Naive B cell (primary cell): ENCODE results near the gene NEURL1. TPM values are rescaled to one million over a fixed set of nuclear protein-coding genes. Genes with fewer than 3 reads are reported as not detected.

Source experiments
- ATAC-seq, 2 donors: fragments of 150-1000 bp; cut with Tn5 transposase; 2 replicates each; pipeline ENCODE4 v1.10.0; 2021; ENCODE audit warnings: low read depth in 2 of 2, mild to moderate bottlenecking in 2 of 2, moderate library complexity in 2 of 2
- DNase-seq: peaks from one replicate; pipeline ENCODE4 v3.0.0; 2022
- H3K27ac Mint-ChIP-seq, 6 donors: one replicate each; pipeline ENCODE4 v1.8.0; 2020 to 2022; ENCODE audit warnings: mild to moderate bottlenecking in 6 of 6, mixed read lengths in 6 of 6, moderate library complexity in 5 of 6, inconsistent platforms in 2 of 6
- H3K27me3 Mint-ChIP-seq, 3 donors: one replicate each; pipeline ENCODE4 v1.8.0; 2021 to 2022; ENCODE audit warnings: mixed read lengths in 3 of 3, mild to moderate bottlenecking in 1 of 3
- H3K36me3 Mint-ChIP-seq, 2 donors: one replicate each; pipeline ENCODE4 v1.8.0; 2020 to 2022; ENCODE audit warnings: mixed read lengths in 2 of 2, inconsistent platforms in 1 of 2, mild to moderate bottlenecking in 1 of 2
- H3K4me1 Mint-ChIP-seq, 3 donors: one replicate each; pipeline ENCODE4 v1.8.0; 2020 to 2022; ENCODE audit warnings: mixed read lengths in 3 of 3, inconsistent platforms in 1 of 3, mild to moderate bottlenecking in 1 of 3, moderate library complexity in 1 of 3
- H3K4me3 Mint-ChIP-seq, 8 donors: one replicate each; pipeline ENCODE4 v1.8.0; 2020 to 2022; ENCODE audit warnings: mild to moderate bottlenecking in 8 of 8, mixed read lengths in 8 of 8, moderate library complexity in 8 of 8, inconsistent platforms in 2 of 8
- H3K9me3 Mint-ChIP-seq, 7 donors: one replicate each; pipeline ENCODE4 v1.8.0; 2020 to 2022; ENCODE audit warnings: mixed read lengths in 7 of 7, mild to moderate bottlenecking in 5 of 7, inconsistent platforms in 2 of 7, moderate library complexity in 1 of 7
- polyA plus RNA-seq, 6 donors: library from polyadenylated mRNA; unstranded; fragments of 300-500 nt; fragmentation: Illumina TruSeq; gene quantifications; one replicate each; pipeline ENCODE4 v1.2.3, GENCODE V29; 2021; ENCODE audit warnings: low read depth in 6 of 6

NEURL1 gene
- polyA plus RNA-seq, 6 donors from 2014 or later = 0.21 to 0.83 (median 0.33) TPM

DNA sequence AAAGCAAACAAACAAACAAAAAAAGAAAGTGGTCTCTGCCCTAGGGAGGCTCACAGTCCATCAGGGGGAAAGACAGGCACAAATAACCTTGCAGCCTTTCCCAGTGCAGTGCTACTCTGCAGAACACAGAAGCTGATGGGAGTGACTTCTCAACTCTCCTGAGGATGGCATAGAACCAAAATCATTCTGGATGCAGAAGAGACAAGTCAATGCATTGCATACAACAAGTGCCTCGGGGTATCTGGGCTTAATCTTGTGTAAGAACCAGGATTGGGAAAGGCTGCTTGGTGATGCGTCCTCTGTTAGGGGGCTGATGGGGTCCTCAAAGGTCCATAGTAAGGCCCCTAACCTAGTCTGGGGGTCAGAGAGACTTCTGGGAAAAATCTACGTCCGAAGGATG lies 68.9 kb downstream of the NEURL1 start:
- peaks cover 0 to 6% (median 3%) of the 10 kb centered on the region in 7 donors for H3K9me3 Mint-ChIP-seq
- no peak overlapping the region for H3K4me3 Mint-ChIP-seq
- no peak overlapping the region for H3K27ac Mint-ChIP-seq
- peaks cover 12 to 27% (median 25%) of the 10 kb centered on the region in 3 donors for H3K27me3 Mint-ChIP-seq
- no peaks in the 10 kb centered on the region for H3K36me3 Mint-ChIP-seq
- no peak for DNase-seq
- ATAC-seq = no peak
- H3K4me1 Mint-ChIP-seq = peaks cover 0 to 4% (median 0%) of the 10 kb centered on the region in 3 donors

DNA sequence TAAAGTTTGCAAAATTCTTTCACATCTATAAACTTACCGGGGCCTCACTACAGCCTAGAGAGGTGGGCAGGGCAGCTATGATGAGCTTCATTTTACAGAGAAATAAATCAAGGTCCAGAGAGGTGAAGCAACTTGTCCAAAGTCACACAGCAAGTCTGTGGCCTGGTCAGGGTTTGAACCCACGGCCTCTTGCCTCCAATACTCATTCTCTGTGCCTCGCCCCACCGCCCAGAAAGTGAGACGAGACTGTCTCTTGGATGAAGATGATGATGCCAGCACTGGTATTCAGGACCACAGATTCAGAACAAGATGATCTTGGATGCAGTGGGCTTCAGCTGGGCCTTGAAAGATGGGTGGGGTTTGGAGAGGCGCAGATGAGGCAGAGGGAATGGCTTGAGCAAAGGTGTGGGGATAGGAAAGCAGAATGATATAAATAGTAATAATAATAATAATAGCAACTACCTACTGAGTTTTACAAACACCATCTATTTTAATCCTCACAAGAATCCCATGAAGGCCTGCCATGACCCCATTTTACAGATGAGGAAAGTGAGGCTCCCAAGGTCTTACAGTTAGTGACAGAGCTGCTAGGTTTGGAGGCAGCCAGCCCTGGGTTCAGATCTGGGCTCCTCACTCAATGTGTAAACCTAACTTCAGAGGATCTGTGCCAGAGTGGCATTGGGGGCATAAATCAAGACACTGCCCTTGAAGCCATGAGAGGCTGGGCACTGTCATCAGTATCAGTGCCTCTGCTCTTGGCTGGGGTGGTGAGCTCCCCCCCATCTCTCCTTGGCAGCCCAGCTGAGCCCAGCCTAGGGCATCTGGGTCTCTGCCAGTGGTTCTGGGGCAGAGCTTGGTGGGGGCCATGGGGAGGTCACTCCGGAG lies 70.0 kb downstream of the NEURL1 start:
- Mint-ChIP-seq H3K4me1 (no peaks in the 10 kb centered on the region), H3K27ac (no peak overlapping the region), H3K36me3 (no peaks in the 10 kb centered on the region), H3K27me3 (peaks cover 5 to 19% (median 16%) of the 10 kb centered on the region in 3 donors), H3K9me3 (peaks cover 0 to 6% (median 3%) of the 10 kb centered on the region in 7 donors), H3K4me3 (no peak overlapping the region)
- no peak for DNase-seq
- no peak for ATAC-seq

DNA sequence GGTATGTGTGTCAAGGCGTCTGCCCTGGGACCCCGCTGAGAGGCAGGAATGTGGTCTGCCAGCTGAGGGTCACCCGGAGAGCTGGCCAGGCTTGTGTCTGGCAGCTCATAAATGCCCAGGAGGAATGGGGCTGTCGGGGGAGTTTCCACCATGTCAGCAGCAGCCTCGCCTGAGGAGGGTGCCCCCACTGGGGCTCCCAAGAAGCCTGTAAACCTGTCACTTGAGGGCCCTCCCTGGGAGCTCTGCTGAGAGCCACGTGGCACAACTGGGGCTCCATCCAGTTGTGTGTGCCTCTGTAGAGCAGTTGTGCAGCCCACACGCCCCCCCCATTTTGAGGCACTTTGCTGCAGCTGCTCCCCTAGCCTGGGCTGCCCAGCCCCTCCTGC lies 70.6 kb downstream of the NEURL1 start:
- H3K27me3 Mint-ChIP-seq = peaks cover 5 to 15% (median 10%) of the 10 kb centered on the region in 3 donors
- no peak overlapping the region for H3K4me3 Mint-ChIP-seq
- H3K9me3 Mint-ChIP-seq = peaks cover 0 to 6% (median 3%) of the 10 kb centered on the region in 7 donors
- no peak overlapping the region for H3K27ac Mint-ChIP-seq
- DNase-seq (no peak), ATAC-seq (no peak)
- no peaks in the 10 kb centered on the region for H3K4me1 Mint-ChIP-seq
- no peaks in the 10 kb centered on the region for H3K36me3 Mint-ChIP-seq

DNA sequence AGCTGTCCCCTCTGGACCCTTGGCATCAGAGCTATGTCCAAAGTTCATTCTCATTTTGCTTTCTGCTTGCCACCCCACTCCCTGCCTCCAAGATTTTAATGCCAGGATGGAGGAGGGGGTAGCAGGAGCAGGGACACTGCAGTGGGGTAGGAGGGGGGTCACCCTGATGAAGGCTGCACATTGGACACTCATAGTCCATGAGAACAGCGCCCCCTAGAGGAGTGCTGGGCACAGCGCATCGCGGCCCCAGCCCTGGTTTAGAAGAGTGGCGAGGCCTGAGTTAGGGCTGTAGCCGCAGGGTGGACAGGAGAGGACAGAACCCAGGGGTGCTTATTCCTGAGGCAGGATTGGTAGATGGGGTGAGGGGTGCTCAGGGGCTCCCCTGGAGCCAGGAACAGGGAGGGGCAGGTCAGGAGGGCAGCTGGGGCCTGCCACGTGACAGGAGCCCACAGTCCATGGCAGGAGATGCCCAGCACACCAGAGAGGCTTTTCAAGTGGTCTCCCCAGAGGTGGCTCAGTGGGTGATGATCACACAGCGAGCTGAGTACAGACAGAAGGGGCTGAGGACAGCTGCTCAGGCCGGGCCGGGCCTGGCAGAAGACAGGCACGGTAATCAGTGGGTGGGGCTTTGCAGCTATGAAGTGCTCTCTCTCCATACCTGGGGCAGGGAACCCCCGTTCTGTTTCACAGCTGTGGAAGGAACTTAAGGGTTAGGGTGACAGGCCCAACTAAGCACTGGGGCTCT lies 71.4 kb downstream of the NEURL1 start:
- Mint-ChIP-seq H3K27me3 (peaks cover 5 to 15% (median 12%) of the 10 kb centered on the region in 3 donors), H3K36me3 (no peaks in the 10 kb centered on the region), H3K4me3 (no peak overlapping the region), H3K27ac (no peak overlapping the region), H3K4me1 (no peaks in the 10 kb centered on the region), H3K9me3 (peaks cover 0 to 6% (median 3%) of the 10 kb centered on the region in 7 donors)
- ATAC-seq = no peak
- DNase-seq = no peak

GRCh38 chr10:103566536-103566935 lies 73.0 kb downstream of the NEURL1 start:
- no peak overlapping the region for H3K4me3 Mint-ChIP-seq
- DNase-seq = no peak
- H3K36me3 Mint-ChIP-seq = no peaks in the 10 kb centered on the region
- ATAC-seq = no peak
- H3K27ac Mint-ChIP-seq = no peak overlapping the region
- peaks cover 0 to 2% (median 0%) of the 10 kb centered on the region in 7 donors for H3K9me3 Mint-ChIP-seq
- H3K27me3 Mint-ChIP-seq = peaks cover 5 to 20% (median 18%) of the 10 kb centered on the region in 3 donors
- H3K4me1 Mint-ChIP-seq = no peaks in the 10 kb centered on the region

DNA sequence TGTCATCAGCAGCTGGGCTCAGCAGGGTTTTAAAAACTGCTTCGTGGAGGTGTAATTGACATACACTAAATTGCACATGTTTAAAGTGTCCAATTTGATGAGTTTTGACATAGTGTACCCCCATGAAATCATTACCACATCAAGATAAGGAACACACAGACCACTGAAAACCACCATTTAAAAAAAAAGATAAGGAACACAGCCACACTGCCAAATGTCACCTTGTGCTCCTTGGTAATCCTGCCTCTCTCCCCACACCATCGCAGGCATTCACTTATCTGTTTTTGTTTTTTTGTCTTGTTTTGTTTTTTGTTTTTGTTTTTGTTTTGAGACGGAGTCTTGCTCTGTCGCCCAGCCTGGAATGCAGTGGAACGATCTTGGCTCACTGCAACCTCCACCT lies 75.0 kb downstream of the NEURL1 start:
- no peak for ATAC-seq
- Mint-ChIP-seq H3K27me3 (peaks cover 0 to 18% (median 16%) of the 10 kb centered on the region in 3 donors), H3K4me3 (peak overlapping the region in 1 of 8 donors; percentile 33), H3K4me1 (no peaks in the 10 kb centered on the region), H3K36me3 (no peaks in the 10 kb centered on the region), H3K9me3 (no peaks in the 10 kb centered on the region), H3K27ac (no peak overlapping the region)
- no peak for DNase-seq

- H3K27ac Mint-ChIP-seq = no peak overlapping the region
- no peaks in the 10 kb centered on the region for H3K9me3 Mint-ChIP-seq
- DNase-seq = no peak
- H3K36me3 Mint-ChIP-seq = no peaks in the 10 kb centered on the region
- no peak for ATAC-seq
- H3K4me3 Mint-ChIP-seq = no peak overlapping the region
- H3K4me1 Mint-ChIP-seq = no peaks in the 10 kb centered on the region
- H3K27me3 Mint-ChIP-seq = peaks cover 0 to 15% (median 12%) of the 10 kb centered on the region in 3 donors
These were observed 76.4 kb downstream of the NEURL1 start for GRCh38 chr10:103569896-103570295.

DNA sequence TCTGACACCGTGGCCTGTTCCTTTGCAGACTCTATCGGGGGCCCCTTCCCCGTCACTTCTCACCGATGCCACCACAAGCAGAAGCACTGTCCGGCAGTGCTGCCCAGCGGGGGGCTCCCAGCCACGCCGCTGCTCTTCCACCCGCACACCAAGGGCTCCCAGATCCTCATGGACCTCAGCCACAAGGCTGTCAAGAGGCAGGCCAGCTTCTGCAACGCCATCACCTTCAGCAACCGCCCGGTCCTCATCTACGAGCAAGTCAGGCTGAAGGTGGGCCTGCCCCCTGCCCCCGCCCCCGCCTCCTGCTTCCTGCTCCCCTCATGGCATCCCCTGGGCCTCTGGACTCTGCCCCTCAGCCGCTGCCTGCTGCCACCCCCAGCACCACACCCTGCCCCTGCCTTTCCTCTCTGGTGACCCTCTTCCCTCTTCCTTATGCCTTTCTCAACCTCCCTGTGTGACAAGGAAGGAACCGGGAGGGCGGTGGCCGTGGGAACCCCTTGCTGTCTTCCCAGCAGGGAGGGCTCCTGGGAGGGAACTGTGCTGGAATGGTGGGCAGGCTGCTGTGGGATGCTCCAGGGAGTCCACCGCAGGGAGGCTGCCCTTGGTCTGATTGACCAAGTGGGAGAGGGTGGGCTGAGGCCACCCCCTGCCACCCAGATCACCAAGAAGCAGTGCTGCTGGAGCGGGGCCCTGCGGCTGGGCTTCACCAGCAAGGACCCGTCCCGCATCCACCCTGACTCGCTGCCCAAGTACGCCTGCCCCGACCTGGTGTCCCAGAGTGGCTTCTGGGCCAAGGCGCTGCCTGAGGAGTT lies 77.5 kb downstream of the NEURL1 start:
- H3K36me3 Mint-ChIP-seq = no peaks in the 10 kb centered on the region
- H3K4me3 Mint-ChIP-seq = no peak overlapping the region

GRCh38 chr10:103571656-103571975 lies 78.1 kb downstream of the NEURL1 start:
- no peaks in the 10 kb centered on the region for H3K36me3 Mint-ChIP-seq
- H3K9me3 Mint-ChIP-seq = no peaks in the 10 kb centered on the region
- no peak overlapping the region for H3K4me3 Mint-ChIP-seq
- no peaks in the 10 kb centered on the region for H3K4me1 Mint-ChIP-seq
- no peak overlapping the region for H3K27ac Mint-ChIP-seq
- peaks cover 0 to 17% (median 9%) of the 10 kb centered on the region in 3 donors for H3K27me3 Mint-ChIP-seq
- DNase-seq (no peak), ATAC-seq (no peak)

More for the DNA sequence above, 77.5 kb downstream of the NEURL1 start:
- ATAC-seq (no peak), DNase-seq (no peak)
- Mint-ChIP-seq H3K4me1 (no peaks in the 10 kb centered on the region), H3K27ac (no peak overlapping the region), H3K9me3 (no peaks in the 10 kb centered on the region), H3K27me3 (peaks cover 0 to 17% (median 9%) of the 10 kb centered on the region in 3 donors)

- H3K27me3 Mint-ChIP-seq = peaks cover 0 to 17% (median 9%) of the 10 kb centered on the region in 3 donors
- no peak overlapping the region for H3K4me3 Mint-ChIP-seq
- no peak for ATAC-seq
- H3K27ac Mint-ChIP-seq = no peak overlapping the region
- H3K4me1 Mint-ChIP-seq = no peaks in the 10 kb centered on the region
- H3K9me3 Mint-ChIP-seq = no peaks in the 10 kb centered on the region
- DNase-seq = no peak
- H3K36me3 Mint-ChIP-seq = no peaks in the 10 kb centered on the region
These were observed 79.1 kb downstream of the NEURL1 start for GRCh38 chr10:103572347-103573204.

GRCh38 chr10:103573205-103573487 lies 79.6 kb downstream of the NEURL1 start:
- Mint-ChIP-seq H3K4me1 (no peaks in the 10 kb centered on the region), H3K27me3 (peaks cover 0 to 17% (median 9%) of the 10 kb centered on the region in 3 donors), H3K9me3 (no peaks in the 10 kb centered on the region), H3K27ac (no peak overlapping the region), H3K4me3 (no peak overlapping the region), H3K36me3 (no peaks in the 10 kb centered on the region)
- ATAC-seq = no peak
- no peak for DNase-seq

DNA sequence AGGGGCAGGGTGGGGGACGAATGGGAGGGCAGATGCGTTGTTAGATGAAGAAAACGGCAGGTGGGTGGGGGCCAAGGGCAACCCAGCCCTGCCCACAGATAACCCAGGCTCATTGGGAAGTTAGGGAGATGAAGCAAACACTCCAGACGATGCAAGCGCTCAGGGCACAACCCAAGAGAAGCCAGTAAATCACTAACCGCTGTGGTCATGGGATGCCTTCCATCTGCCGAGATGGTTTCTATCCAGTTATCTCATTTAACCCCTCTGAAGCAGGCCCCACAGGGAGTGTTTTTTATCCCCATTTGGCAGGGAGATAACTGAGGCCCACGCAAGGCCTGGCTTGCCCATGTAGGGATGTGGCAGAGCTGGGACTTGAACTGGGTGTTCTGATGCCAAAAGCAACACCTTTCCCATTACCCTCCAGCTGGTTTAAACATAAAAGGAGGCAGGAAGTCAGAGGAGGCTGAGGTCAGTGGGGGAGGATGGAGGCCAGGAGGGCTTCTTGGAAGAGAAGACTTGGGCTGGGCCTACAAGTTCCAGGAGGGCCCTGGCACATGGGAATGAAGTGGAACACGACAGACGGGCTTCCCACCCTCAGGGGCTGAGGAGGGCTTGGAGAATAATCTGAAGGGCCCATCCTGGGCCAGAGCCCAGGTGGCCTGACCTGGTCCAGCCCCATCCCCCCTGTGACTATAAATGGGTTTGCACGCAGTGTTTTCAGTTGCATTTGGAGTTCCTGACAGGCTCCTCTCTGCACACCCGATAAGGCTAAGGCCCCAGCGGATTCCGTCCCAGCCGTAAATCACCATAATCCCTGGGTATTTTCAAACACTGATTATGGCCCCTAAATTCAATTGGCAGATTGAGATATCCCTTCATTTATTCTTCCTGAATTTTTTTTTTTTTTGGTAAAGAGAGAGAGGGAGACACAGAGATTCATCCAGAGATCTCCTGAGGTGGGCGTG lies 80.9 kb downstream of the NEURL1 start:
- H3K4me1 Mint-ChIP-seq = no peaks in the 10 kb centered on the region
- no peaks in the 10 kb centered on the region for H3K36me3 Mint-ChIP-seq
- DNase-seq (no peak), ATAC-seq (no peak)
- H3K27ac Mint-ChIP-seq = peak overlapping the region in 1 of 6 donors; percentile 47
- H3K27me3 Mint-ChIP-seq = peaks cover 0 to 15% (median 9%) of the 10 kb centered on the region in 3 donors
- H3K9me3 Mint-ChIP-seq = no peaks in the 10 kb centered on the region
- peak overlapping the region in 1 of 8 donors; percentile 58 for H3K4me3 Mint-ChIP-seq
